TTC549 (cell line): Measurements from ENCODE around the gene DOCK7.

Experiments used
- FAIRE-seq: peaks from 2 replicates; lab custom pipeline; 2012; peaks lifted over from hg19 to GRCh38; lab: Jason Lieb, UNC

The DOCK7 gene

GRCh38 chr1:62439652-62440371, 248.4 kb downstream of the DOCK7 start:
- no peak for FAIRE-seq

DNA sequence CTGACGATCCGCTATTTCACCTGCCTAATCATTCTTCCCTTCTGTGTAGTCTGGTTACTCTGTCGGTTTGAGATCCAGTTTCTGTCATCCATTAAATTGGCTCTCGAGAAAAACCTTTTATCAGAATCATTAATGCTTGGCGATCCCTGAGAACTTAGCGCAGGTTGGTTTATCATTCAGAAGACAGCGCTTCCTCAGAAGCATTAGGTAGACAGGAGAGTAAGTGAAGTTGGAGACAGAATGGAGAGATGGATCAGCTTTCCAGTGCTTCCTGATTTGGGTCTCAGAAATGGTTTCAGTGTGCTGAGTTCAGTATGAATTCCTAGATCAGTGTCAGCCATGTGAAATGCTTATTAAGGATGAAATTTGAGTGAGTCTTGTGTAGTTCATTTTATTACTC, 250.0 kb downstream of the DOCK7 start:
- no peak for FAIRE-seq

- FAIRE-seq, result no peak
Measured at GRCh38 chr1:62437273-62437940, 250.8 kb downstream of the DOCK7 start.

DNA sequence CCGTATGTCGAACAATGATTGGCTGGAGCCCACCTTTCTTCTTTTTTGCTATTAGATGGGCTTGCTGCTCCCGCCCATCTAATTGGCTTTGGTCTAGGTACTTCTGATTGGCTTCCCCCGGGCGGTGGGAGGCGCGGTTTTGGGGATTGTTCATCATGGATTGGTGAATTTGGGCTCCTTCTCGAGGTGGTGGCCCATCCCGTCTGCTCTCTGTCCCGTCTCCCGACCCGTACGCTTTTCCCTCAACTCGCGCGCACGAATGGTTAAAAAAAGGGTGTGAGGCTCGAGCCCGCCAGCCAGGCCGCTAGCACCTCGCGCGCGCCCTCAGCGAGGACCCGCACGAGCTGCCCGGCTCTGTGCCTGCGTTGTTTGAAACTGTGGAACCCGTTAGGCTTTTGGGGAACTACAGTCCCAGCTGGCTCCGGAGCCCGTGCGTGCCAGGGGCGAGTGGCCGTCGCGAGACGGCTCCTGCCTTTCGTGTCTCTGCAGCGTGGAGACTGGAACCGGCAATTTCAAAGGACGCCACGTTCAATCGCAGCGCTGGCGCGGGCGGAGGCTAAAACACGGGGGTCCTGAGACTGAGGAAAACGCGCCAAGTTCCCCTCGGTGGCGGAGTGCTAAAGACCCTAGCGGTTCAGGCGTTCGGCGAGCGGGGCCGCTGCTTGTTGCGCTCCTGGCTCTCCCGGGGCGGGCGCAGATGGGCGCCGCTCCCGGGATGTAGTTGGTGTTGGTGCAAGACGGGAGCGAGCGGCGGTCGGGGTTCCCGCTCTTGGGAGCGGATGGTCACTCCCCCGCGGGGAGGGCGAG, 251.5 kb downstream of the DOCK7 start, which contains the start of gene USP1:
USP1 (plus strand) TSS at position 584 of the 807 bp plus-strand sequence. CDS start 2,819 bp downstream, outside the sequence.
- peak; percentile 96 for FAIRE-seq

- FAIRE-seq, result no peak
Measured at GRCh38 chr1:62436039-62436465, 252.1 kb downstream of the DOCK7 start.

GRCh38 chr1:62435231-62436038, 252.8 kb downstream of the DOCK7 start:
- no peak for FAIRE-seq

- no peak for FAIRE-seq
Measured at GRCh38 chr1:62434618-62435001, 253.6 kb downstream of the DOCK7 start.

DNA sequence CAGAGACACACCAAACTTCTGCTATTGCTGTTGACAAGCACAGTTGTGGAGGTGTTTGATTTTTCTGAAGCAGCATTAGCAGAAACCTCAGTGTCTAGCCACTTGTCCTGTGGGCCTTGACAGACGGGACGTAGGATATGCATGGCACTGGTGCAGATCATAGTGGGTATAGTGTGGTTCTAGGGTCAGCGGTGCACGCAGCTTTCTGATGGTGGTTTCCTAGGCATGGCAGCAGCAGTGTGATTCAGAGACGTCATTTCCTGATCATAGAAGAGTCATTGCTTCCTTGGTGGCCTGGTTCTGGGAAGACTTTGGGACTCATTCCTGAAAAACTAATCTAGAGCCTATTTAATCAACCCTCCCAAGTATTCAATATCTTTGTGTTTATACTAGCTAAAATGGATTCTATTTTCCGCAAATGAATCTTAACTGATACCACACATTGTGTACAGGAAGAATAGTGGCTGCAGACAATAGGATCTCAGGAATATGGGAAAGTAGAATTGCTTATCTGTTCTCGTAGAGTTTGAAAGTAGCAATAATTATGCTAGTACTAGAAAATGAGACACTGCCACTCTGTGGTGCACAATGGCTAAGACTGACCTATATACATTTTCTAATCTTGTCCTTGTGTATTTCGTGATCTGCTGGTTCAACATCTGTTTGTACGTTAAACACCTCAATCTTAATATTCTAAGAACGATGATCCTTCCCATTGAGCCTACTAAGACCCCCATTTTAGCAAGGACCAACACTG, 254.1 kb downstream of the DOCK7 start:
- FAIRE-seq, result no peak

DNA sequence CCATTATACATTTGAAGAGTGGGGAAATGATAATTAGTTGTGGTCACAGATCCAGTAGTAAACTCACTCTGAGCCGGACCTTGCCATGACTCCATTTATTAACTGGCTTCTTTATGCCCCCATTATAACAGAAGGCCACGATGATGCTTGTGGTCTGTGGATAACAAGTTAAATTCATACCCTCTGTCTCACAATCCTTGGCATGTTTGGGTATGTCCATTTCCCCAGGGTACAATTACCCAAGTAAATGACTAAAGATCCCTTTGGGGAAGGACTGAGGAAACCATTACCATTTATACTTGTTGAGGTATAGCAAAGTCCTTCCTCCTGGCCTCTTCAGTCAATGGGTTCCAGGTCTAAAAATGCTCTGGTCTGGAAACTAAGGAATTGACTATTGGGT, 258.6 kb downstream of the DOCK7 start:
- no peak for FAIRE-seq

DNA sequence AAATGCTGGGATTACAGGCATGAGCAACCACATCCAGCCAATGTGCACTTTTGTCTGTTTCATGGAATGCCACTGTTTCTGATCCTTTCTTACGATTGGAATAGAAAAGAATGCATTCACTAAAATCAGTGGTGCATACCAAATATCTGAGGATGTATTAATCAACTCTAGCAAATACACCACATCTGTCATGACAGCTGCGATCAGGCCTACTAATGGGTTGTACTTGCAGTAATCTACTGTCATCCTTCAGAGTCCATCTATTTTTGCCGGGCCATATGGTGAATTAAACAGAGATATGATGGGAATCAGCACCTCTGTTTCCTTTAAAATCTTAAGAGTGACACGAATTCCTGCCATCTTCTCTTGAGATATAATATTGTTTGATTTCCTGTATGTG, 259.8 kb downstream of the DOCK7 start:
- FAIRE-seq, result no peak

DNA sequence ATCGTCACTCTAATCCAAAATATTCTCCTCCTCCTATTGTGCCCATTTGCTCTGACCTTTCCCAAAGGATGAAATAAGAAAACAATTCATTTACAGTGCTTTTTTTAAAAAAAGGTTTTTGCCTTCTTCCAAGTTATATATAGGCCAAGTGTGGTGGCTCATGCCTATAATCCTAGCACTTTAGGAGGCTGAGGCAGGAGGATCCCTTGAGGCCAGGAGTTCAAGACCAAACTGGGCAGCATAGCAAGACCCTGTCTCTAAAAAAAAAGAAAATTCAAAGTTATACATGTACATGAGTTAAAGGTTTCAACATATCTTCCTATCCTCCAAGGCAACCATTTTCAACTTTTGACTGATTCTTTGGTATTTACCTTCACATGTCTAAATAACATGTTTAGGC, 261.4 kb downstream of the DOCK7 start:
- FAIRE-seq, result no peak

- FAIRE-seq, result no peak
Measured at GRCh38 chr1:62426237-62426636, 261.9 kb downstream of the DOCK7 start.

DNA sequence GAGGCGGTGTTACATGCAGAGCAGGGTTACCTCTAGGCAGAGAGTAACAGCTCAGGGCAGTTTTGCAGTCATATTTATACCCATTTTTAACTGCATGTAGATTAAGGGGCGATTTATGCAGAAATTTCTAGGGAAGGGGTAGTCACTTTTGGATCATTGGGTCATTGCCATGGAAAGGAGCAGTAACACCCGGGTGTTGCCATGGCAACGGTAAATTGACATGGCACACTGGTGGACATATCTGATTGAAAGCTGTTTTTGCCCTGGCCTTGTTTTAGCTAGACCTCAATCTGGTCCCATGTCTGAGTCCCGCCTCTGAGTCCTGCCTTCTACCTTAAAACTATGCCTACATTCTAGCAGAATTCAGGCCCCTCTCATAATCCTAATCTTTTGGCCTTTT, 263.1 kb downstream of the DOCK7 start:
- no peak for FAIRE-seq

DNA sequence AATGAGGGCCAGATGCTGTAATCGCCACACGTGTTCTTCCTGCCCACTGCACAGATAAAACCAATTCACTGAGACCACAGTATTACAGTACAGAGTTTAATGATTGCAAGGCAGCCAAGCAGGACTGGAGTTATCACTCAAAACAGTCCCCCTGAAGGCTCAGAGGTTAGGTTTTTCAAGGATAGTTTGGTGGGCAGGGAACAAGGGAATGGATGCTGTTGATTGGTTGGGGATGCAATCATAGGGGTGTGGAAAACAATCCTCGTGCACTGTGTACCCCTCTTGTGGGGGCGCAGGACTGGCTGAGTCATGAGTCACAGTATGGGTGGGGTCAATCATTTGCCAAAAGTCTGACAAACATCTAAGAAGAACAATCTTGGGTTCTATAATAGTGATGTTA, 263.8 kb downstream of the DOCK7 start:
- FAIRE-seq, result no peak

DNA sequence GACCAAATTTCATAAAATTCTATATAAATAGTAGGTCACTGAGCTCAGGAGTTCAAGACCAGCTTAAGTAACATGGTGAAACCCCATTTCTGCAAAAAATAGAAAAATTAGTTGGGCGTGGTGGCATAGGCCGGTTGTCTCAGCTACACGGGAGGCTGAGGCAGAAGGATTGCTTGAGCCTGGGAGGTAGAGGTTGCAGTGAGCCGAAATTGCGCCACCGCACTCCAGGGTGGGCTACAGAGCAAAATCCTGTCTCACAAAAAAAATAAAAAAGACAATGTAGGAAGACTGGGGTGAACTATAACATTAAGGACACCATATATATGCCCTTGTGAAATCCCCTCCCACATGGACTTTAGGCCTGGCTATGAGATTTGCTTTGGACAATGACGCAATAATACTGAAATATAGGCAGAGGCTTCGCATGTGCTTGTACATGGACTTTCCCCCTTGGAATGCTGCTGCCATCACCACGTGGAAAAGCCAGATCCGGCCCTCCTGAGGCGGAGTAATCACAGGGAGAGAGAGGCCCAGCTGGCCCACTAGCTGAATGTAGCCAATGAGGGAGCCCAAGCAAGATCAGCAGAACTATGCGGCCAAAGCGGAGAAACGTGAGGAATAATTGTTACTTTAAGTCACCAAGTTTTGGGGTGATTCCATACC, 264.5 kb downstream of the DOCK7 start:
- no peak for FAIRE-seq

GRCh38 chr1:62420214-62420613, 268.0 kb downstream of the DOCK7 start:
- FAIRE-seq, result no peak

DNA sequence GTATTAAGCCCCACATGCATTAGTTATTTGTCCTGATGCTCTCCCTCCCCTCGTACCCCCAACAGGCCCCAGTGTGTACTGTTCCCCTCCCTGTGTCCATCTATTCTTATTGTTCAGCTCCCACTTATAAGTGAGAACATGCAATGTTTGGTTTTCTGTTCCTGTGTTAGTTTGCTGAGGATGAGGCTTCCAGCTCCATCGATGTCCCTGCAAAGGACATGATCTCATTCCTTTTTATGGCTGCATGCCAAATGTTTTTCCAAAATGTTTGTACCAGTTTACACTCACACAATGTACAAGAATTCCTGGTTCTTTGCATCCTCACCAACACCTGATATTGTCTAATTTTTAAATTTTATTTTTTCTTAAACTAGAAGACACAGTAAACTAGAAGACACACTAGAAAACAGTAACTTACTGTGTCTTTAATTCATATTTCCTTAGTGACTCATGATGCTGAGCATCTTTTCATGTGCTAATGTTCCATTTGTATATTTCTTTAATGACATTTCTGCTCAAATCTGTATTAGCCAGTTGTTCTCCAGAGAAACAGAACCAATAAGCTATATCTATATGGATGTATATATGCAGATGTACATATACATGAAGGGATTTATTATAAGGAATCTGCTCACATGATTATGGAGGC, 270.7 kb downstream of the DOCK7 start:
- FAIRE-seq, result no peak

GRCh38 chr1:62415687-62416086, 272.5 kb downstream of the DOCK7 start:
- FAIRE-seq, result no peak

DNA sequence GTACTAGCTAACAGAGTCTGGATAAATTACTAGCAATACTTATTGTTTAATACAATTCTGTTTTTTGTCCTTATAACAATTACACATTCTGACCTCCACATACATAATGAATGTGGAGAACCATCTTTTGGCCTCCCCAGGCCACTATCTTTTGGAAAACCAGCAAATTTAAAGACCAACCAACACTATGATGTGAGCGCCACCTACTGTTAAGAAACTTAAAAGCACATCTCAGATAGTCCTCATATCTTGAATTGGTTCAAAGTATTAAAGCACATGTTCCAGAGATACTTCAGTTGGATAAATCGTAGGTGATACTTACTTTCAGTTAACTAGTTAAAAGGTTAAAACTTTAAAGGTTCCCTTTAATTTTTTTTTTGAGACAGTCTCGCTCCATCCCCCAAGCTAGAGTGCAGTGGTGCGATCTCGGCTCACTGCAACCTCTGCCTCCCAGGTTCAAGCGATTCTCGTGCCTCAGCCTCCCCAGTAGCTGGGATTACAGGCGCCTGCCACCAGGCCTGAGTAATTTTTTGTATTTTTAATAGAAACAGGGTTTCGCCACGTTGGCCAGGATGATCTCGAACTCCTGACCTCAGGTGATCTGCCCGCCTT, 280.7 kb downstream of the DOCK7 start:
- peak; percentile 91 for FAIRE-seq

DNA sequence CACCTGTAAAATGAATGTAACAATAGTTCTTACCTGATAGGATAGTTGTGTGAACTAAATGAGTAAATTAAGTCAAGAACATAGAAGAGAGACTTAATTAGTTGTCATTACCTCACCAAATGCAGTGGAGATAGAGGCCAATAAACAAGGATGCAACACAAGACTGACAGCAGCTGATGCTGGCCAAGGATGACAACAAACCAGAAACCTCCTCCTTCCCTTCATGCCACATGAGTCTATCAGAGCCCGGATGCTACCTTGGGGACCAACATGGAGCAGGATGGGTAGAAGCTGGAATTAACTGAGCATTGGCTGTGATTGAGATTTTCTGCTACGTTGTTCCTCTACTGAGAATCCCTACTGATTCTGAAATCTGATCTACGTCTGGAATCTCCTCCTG, 281.6 kb downstream of the DOCK7 start:
- FAIRE-seq, result no peak
